HG03025 (cell line): ENCODE results near the gene SIK2.
"Not testable (repeated sequence)": the region's sequence is repeated elsewhere in the genome, so short reads cannot be mapped to it uniquely, and the experiment has no call there.

ENCODE experiments used
- ATAC-seq: cut with Tn5 transposase; IDR thresholded peaks from one replicate; pipeline ENCODE4 v1.9.1; 2021; ENCODE audit warnings: mild to moderate bottlenecking, moderate library complexity; ENCODE audit not compliant: unreplicated experiment, low FRiP score

Gene SIK2

DNA sequence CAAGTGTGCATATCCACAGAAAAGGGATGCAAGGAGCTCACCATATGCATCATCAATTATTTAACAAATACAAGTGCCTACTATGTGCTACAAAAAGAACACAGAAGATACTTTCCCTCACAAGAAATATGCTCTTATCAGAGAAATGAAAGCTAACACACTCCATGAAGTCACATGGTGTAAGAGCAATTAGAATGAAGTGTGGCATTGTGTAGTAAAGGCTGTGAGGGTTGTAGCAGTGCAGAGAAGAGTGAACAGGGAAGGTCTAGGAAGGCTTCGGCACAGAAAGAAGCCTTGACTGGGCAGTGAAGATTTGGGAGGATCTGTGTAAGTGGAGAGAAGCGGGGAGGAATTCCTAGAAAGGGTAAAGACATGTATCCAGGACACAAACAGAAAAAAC is 141.5 kb downstream of the SIK2 start:
- no peak for ATAC-seq

DNA sequence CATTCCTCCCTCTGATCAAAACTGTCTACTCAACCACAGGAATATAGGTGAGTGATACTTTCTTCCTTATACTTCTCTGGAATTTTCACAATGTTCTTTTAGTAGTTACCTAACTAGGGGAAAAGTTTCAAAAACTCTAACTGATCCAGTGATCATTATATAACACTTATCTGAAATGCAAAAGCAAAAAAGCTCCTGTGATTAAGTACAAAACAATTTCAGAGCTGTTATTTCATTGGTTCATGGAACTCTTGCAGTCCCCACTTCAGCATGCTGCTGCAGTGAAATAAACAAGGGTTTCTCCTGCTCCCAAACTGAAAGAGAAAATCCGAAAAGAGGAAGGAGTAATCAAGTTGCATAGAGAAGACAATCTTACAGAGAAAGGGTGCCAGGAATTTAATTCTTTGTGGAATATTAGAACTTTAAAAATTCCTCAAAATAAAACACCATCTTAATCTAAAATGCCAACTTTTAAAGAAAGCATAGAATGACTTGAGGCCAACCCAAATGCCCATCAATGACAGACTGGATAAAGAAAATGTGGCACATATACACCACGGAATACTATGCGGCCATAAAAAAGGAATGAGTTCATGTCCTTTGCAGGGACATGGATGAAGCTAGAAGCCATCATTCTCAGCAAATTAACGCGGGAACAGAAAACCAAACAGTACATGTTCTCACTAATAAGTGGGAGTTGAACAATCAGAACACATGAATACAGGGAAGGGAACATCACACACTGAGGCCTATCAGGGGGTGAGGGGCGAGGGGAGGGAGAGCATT is 143.7 kb downstream of the SIK2 start:
- no peak for ATAC-seq

GRCh38 chr11:111748035-111748804 is 146.0 kb downstream of the SIK2 start:
- ATAC-seq, result no peak

DNA sequence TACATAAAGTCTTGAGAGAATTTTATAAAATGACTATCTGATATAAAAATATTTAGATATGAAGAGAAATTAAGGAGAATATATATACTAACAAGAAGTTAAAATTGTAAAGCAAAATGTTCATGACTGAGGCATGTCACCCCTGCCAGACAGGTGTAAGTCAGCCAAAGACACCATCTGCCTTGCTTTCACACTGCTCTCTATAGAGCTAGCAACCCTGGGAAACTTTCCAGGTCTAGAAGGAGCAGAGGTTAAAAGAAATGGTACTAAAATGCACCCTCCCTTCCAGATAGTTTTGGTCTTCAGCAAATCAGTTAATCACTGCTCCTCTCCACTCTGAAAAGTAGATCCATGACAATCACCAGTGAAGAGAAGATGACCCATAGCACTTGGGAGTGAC is 147.4 kb downstream of the SIK2 start:
- ATAC-seq, result no peak

- no peak for ATAC-seq
Measured at GRCh38 chr11:111756097-111756496, 153.8 kb downstream of the SIK2 start.

GRCh38 chr11:111759376-111759775 is 157.1 kb downstream of the SIK2 start:
- no peak for ATAC-seq

DNA sequence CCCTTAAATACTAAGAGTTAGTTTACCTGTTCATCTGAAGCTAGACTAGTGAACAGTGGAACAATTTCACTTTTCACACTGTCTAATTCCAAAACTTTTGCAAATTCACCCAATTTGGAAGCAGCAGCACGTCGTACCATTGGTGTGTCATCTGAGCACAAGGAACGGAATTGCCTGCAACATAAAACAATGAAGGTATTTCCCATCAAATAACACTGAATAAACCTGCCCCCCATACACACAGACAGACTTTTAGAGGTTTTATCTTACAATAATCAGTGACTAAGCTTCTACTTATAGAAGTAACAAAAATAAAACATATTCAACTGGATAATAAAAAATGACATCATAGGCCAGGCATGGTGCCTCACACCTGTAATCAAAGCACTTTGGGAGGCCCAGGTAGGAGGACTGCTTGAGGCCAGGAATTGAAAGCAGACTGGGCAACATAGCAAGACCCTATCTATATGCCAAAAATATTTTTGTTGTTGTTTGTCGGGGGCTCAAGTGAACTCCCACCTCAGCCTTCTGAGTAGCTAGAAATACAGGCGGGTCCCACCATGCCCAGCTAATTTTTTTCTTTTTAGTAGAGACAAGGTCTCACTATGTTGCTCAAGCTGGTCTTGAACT is 157.6 kb downstream of the SIK2 start:
- no peak for ATAC-seq

DNA sequence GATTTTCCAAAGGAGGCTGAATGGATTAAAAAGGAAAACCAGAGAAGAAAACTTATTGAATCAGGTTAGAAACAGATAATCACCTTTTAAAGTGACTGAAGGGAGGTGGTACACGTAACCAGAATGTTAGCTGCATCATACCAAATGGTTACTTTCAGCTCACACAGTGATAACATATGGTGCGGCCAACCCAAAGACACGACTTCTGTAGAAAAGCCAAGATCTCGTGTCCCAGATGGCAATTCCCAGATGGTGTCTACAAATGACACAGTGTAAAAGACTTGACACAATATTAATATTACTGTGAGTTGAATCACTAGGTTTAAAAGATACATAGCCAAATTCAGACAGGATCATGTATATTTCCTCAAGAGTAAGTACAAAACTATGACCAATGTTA is 158.8 kb downstream of the SIK2 start:
- no peak for ATAC-seq

- no peak for ATAC-seq
Measured at GRCh38 chr11:111762526-111762925, 160.3 kb downstream of the SIK2 start.

DNA sequence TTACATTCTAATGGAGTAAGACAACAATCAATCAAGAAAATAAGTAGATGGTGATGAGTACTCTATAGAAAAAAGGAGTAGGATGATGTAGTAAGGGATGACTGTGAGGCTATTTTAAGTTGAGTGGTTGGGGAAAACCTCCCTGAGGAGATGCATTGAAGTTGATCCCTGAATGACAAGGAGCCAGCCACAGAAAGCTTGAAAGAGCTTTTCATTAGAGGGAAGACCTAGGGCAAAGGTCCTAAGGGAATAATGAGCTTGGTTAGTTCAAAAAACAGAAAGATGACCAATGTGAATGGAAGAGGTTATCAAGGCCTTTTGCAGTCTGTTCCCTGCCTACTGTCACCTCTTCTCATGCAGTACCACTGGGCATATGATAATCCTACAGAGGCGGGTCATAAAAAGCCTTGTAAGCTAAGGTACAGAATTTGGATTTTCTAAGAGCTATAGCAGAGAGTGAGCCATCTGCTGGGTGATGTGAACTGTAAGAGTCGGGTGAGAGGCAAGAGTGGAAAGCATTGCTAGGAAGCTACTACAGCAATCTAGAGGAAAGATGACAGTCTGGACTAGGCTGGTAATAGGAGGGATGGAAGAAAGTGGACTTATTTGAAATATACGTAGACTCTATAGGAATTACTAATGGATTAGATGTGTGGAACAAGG is 160.9 kb downstream of the SIK2 start:
- no peak for ATAC-seq

DNA sequence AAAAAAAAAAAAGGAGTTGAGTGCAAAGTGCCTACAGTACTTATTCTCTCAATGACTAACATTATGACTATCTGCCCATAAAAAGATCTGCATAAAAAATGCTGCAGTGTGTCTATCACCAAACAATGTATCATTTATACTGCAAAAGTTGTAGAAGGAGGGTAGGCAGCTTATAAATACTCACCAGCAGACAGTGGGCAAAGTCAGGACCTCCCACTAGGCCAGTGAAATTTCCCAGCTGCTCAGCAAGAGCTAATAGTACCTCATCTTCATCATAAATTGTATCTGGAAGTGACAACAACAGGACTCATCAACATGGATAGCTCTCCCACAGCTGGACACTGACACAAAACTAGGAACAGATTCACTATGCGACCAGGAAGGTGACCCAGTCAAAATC is 162.4 kb downstream of the SIK2 start:
- no peak for ATAC-seq

DNA sequence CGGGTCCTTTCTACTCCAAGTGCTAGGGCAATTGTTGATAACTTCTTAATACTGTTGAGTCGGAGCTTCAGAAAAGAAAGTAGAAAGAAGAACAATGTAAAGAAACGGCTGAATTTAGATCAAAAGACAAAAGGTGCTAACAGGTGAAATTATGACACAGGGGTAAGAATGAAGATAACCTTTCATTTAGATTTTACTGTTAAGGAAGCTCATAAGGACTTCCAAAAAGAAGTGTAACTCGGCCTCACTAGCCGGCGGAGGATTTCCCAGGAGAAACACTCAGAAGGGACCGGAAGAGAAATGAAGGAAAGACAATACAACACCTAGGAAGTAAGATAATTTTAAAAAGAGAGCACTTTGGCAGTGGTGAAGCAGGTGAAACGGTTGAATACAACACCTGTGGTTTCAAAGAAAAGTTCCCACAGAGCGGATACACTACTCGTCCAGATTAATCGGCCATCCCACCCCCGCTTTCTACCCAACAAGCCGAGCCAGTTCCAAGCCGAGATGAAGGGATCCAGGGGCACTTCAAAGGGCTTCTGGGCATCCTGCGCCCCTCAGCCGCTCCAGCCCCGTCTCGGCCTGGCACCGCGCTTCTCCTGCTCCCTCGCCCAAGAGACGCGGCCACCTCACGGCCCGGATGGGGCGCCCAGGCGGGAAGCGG is 163.2 kb downstream of the SIK2 start:
- peak; percentile 29 for ATAC-seq

DNA sequence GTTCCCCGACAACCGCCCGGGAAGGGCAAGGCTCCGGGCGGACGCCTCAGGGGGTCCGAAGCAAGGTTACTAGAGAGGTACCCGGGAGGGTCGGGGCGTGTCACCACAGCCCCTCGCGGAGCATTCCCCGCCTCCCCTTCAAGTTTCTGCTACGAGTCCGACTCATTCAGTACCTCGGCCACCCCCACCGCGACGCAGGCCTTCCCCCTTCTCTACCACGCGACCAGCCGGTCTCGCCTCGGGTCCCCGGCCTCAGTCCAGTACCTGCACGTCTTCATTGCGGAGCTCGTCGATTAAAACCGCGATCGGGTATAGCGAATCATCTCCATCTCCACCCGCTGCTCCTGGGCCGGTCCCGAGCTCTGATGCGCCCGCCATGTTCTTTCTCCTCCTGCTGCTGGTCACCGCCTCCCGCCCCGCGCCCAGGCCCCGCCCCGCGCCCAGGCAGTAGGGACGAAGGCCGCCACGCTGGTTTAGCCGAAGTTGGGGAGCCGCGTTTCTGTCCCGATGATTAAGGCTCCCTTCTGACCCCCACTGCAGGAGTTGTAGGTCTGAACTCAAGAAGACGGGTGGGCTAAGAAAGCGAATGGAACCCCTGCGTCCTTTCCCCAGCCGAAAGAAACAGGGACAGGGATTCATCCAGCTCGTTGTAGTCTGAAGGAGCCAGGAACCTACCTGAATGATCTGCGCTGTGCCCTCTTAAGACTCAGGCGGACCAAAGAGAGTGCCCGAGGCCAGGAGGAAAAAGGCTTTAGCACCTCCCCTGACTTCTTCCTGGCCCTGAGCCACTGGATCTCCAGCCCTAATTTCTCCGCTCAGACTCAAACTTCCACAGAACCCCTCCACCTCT is 164.0 kb downstream of the SIK2 start, which contains the start of gene PPP2R1B:
Gene PPP2R1B (minus strand): TSS at position 406 of the 850 bp plus-strand sequence. CDS start 28 bp downstream, at position 378.
- peak; percentile 91 for ATAC-seq

GRCh38 chr11:111766834-111767142 is 164.5 kb downstream of the SIK2 start:
- peak; percentile 1 for ATAC-seq

DNA sequence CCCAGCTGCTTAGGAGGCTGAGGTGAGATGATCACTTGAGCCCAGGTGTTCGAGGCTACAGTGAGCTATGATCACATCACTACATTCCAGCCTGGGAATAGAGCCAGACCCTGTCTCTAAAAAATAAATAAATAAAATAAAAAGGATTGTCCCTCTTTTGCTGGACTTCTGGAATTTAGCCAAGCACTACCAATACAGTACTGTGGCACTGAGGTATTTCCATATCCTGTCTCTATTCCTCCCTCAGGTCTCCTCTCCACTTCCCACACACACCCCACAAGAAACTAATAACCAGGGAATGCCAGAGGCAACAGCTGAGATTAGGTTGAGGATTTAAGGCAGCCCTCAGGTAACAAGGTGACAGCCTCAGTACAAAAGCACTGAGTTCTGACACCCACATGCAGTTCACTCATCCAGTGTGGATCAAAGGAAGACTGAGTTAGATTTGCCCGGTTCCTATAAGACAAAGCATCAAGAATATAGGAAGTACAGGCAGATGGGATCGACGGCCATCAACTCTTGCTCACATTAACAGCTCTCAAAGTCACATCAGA is 168.4 kb downstream of the SIK2 start:
- no peak for ATAC-seq

- not testable (repeated sequence) for ATAC-seq
Measured at GRCh38 chr11:111771205-111771604, 169.0 kb downstream of the SIK2 start.

GRCh38 chr11:111772535-111772934 is 170.3 kb downstream of the SIK2 start:
- no peak for ATAC-seq

GRCh38 chr11:111774955-111775710 is 172.9 kb downstream of the SIK2 start:
- no peak for ATAC-seq
